ENCODE data around the gene TGIF2LY. TPM values are rescaled to one million over a fixed set of nuclear protein-coding genes. Genes with fewer than 3 reads are reported as not detected.

The TGIF2LY gene
- total RNA-seq: not detected in 2 replicates

DNA sequence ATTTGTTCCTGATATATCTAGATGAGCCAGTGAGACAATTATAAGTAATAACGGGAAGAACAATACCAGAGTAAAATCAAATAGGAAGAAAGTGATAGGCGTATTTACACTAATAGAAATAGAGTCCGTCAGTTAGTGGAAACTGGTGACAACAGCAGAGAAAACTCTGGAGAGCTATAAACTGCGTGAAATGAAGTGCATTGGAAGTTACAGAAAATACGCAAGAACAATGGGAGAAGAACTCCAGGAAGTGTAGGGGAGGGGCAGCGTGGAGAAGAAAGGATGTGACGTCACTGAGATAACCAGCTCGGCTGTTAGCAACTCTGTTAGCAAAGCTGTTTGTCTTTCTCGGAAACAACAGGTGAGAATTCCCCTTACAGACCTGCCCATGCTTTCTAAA is at the start of gene TGIF2LY:
TGIF2LY (plus strand) TSS at position 301 of the 400 bp plus-strand sequence. CDS start 178 bp downstream, outside the sequence.

All from bronchus fibroblast of lung (primary cell).